NCI-H1092 treated with DMSO at 0.1 percent for 48 hours (cell line): ENCODE data around the gene POLK.
"Not testable (repeated sequence)": the region's sequence is repeated elsewhere in the genome, so short reads cannot be mapped to it uniquely, and the experiment has no call there.

Experiments used
- DNase-seq: peaks from one replicate; lab custom pipeline; 2025; lab: John Stamatoyannopoulos, UW

Gene POLK

GRCh38 chr5:75510836-75511434, 756 bp upstream of the POLK start:
- peak; percentile 16 for DNase-seq

GRCh38 chr5:75512383-75513074, 838 bp downstream of the POLK start:
- peak; percentile 12 for DNase-seq

GRCh38 chr5:75513841-75514240, 2.1 kb downstream of the POLK start:
- DNase-seq, result no peak

GRCh38 chr5:75514323-75514722, 2.6 kb downstream of the POLK start:
- no peak for DNase-seq

GRCh38 chr5:75519761-75520160, 8.1 kb downstream of the POLK start:
- no peak for DNase-seq

GRCh38 chr5:75521195-75521594, 9.5 kb downstream of the POLK start:
- DNase-seq, result no peak

- DNase-seq, result no peak
Measured at GRCh38 chr5:75522025-75522424, 10.3 kb downstream of the POLK start.

GRCh38 chr5:75522542-75522941, 10.9 kb downstream of the POLK start:
- DNase-seq, result no peak

- DNase-seq, result no peak
Measured at GRCh38 chr5:75523275-75523674, 11.6 kb downstream of the POLK start.

GRCh38 chr5:75524071-75524470, 12.4 kb downstream of the POLK start:
- DNase-seq, result no peak

- DNase-seq, result no peak
Measured at GRCh38 chr5:75524591-75524990, 12.9 kb downstream of the POLK start.

GRCh38 chr5:75525344-75525743, 13.7 kb downstream of the POLK start:
- DNase-seq, result no peak

GRCh38 chr5:75526070-75526469, 14.4 kb downstream of the POLK start:
- no peak for DNase-seq

- no peak for DNase-seq
Measured at GRCh38 chr5:75529185-75529584, 17.5 kb downstream of the POLK start.

GRCh38 chr5:75532190-75532589, 20.5 kb downstream of the POLK start:
- DNase-seq, result no peak

GRCh38 chr5:75533716-75534115, 22.0 kb downstream of the POLK start:
- DNase-seq, result not testable (repeated sequence)

- no peak for DNase-seq
Measured at GRCh38 chr5:75534734-75535133, 23.0 kb downstream of the POLK start.

- DNase-seq, result no peak
Measured at GRCh38 chr5:75536147-75536546, 24.5 kb downstream of the POLK start.

GRCh38 chr5:75536694-75537360, 25.1 kb downstream of the POLK start:
- no peak for DNase-seq

- no peak for DNase-seq
Measured at GRCh38 chr5:75538211-75538610, 26.5 kb downstream of the POLK start.

- DNase-seq, result no peak
Measured at GRCh38 chr5:75545131-75545530, 33.4 kb downstream of the POLK start.

GRCh38 chr5:75546830-75547229, 35.1 kb downstream of the POLK start:
- no peak for DNase-seq

- DNase-seq, result no peak
Measured at GRCh38 chr5:75547812-75548211, 36.1 kb downstream of the POLK start.
